ENCODE measurements around the gene SNTB2. TPM values are rescaled to one million over a fixed set of nuclear protein-coding genes. Genes with fewer than 3 reads are reported as not detected.

Gene SNTB2
- total and polyA plus RNA-seq, 9 of the 15 experiments (the other 6 are each of a cell fraction or from before 2014, with no cell fraction given) = 1.2 to 13.7 (median 5.7) TPM

- TF ChIP-seq ZNF318 (IDR thresholded peaks at IDR 0.05; ENCODE audit: borderline replicate concordance in 1 of 2, low read depth in 1 of 2) (0 out of 4 replicates have a peak, but pooled peaks of 1 of the 2 experiments have one; percentile 34), PHB2 (IDR thresholded peaks at IDR 0.05; ENCODE audit: low read depth) (no peak), KAT7 (CRISPR knock-in tag; IDR thresholded peaks at IDR 0.05; ENCODE audit: borderline replicate concordance) (peak; percentile 95), POLR2AphosphoS2 (IDR thresholded peaks at IDR 0.05; ENCODE audit: low read length) (peak; percentile 68; the same call in 1 of the 2 replicates), POLR3G (IDR thresholded peaks at IDR 0.05; ENCODE audit: extremely low read depth, insufficient read length, insufficient replicate concordance) (no peak)
- TF ChIP-seq, protein P1, sequence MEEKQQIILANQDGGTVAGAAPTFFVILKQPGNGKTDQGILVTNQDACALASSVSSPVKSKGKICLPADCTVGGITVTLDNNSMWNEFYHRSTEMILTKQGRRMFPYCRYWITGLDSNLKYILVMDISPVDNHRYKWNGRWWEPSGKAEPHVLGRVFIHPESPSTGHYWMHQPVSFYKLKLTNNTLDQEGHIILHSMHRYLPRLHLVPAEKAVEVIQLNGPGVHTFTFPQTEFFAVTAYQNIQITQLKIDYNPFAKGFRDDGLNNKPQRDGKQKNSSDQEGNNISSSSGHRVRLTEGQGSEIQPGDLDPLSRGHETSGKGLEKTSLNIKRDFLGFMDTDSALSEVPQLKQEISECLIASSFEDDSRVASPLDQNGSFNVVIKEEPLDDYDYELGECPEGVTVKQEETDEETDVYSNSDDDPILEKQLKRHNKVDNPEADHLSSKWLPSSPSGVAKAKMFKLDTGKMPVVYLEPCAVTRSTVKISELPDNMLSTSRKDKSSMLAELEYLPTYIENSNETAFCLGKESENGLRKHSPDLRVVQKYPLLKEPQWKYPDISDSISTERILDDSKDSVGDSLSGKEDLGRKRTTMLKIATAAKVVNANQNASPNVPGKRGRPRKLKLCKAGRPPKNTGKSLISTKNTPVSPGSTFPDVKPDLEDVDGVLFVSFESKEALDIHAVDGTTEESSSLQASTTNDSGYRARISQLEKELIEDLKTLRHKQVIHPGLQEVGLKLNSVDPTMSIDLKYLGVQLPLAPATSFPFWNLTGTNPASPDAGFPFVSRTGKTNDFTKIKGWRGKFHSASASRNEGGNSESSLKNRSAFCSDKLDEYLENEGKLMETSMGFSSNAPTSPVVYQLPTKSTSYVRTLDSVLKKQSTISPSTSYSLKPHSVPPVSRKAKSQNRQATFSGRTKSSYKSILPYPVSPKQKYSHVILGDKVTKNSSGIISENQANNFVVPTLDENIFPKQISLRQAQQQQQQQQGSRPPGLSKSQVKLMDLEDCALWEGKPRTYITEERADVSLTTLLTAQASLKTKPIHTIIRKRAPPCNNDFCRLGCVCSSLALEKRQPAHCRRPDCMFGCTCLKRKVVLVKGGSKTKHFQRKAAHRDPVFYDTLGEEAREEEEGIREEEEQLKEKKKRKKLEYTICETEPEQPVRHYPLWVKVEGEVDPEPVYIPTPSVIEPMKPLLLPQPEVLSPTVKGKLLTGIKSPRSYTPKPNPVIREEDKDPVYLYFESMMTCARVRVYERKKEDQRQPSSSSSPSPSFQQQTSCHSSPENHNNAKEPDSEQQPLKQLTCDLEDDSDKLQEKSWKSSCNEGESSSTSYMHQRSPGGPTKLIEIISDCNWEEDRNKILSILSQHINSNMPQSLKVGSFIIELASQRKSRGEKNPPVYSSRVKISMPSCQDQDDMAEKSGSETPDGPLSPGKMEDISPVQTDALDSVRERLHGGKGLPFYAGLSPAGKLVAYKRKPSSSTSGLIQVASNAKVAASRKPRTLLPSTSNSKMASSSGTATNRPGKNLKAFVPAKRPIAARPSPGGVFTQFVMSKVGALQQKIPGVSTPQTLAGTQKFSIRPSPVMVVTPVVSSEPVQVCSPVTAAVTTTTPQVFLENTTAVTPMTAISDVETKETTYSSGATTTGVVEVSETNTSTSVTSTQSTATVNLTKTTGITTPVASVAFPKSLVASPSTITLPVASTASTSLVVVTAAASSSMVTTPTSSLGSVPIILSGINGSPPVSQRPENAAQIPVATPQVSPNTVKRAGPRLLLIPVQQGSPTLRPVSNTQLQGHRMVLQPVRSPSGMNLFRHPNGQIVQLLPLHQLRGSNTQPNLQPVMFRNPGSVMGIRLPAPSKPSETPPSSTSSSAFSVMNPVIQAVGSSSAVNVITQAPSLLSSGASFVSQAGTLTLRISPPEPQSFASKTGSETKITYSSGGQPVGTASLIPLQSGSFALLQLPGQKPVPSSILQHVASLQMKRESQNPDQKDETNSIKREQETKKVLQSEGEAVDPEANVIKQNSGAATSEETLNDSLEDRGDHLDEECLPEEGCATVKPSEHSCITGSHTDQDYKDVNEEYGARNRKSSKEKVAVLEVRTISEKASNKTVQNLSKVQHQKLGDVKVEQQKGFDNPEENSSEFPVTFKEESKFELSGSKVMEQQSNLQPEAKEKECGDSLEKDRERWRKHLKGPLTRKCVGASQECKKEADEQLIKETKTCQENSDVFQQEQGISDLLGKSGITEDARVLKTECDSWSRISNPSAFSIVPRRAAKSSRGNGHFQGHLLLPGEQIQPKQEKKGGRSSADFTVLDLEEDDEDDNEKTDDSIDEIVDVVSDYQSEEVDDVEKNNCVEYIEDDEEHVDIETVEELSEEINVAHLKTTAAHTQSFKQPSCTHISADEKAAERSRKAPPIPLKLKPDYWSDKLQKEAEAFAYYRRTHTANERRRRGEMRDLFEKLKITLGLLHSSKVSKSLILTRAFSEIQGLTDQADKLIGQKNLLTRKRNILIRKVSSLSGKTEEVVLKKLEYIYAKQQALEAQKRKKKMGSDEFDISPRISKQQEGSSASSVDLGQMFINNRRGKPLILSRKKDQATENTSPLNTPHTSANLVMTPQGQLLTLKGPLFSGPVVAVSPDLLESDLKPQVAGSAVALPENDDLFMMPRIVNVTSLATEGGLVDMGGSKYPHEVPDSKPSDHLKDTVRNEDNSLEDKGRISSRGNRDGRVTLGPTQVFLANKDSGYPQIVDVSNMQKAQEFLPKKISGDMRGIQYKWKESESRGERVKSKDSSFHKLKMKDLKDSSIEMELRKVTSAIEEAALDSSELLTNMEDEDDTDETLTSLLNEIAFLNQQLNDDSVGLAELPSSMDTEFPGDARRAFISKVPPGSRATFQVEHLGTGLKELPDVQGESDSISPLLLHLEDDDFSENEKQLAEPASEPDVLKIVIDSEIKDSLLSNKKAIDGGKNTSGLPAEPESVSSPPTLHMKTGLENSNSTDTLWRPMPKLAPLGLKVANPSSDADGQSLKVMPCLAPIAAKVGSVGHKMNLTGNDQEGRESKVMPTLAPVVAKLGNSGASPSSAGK (IDR thresholded peaks at IDR 0.05) = peak; percentile 56
Measured at GRCh38 chr16:69339289-69340094, 152.5 kb downstream of the SNTB2 start, which contains the start of the genes COG8 and NIP7 (continued).

Data from K562 (cell line).